GM19467 (cell line): ENCODE data around the gene LGALS4.
"Not testable (repeated sequence)": the region's sequence is repeated elsewhere in the genome, so short reads cannot be mapped to it uniquely, and the experiment has no call there.

Source experiments
- ATAC-seq: cut with Tn5 transposase; IDR thresholded peaks from one replicate; pipeline ENCODE4 v1.9.1; 2021; ENCODE audit warnings: mild to moderate bottlenecking, moderate library complexity; ENCODE audit not compliant: unreplicated experiment

LGALS4 gene

GRCh38 chr19:38797781-38798180, 15.0 kb downstream of the LGALS4 start:
- ATAC-seq: not testable (repeated sequence)

DNA sequence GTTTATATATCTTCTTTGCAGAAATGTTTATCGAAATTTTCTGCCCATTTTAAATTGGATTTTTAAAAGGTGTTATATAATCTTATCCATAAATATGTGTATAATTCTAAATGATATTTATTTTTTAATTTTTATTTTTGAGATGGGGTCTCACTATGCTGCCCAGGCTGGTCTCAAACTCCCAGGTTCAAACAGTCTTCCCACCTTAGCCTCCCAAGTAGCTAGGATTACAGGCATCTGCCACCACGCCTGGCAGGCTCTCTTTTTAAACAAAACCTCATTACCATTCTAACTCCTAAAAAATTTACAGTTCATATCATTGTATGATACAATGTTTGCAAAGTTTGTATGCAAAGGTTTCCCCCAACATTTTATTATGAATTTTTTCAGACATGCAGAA, 16.6 kb downstream of the LGALS4 start:
- ATAC-seq: no peak

GRCh38 chr19:38795549-38795948, 17.2 kb downstream of the LGALS4 start:
- ATAC-seq: no peak

DNA sequence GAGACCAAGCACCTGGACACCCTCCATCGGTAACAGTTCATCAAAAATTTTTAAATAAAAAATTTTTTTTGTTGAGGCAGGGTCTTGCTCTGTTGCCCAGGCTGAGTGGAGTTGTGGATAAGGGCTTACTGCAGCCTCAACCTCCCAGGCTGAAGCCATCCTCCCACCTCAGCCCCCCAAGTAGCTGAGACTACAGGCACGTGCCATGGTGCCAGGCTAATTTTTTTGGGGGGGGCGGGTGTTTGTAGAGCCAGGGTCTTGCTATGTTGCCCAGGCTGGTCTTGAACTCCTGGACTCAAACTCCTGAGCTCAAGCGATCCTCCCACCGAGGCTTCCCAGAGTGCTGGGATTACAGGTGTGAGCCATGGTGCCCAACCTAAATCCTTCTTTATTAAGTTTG, 19.1 kb downstream of the LGALS4 start:
- ATAC-seq: no peak

GRCh38 chr19:38793177-38793576, 19.6 kb downstream of the LGALS4 start:
- ATAC-seq: no peak

- ATAC-seq: no peak
These were observed 20.3 kb downstream of the LGALS4 start for GRCh38 chr19:38792250-38793111.

GRCh38 chr19:38791451-38792064, 21.2 kb downstream of the LGALS4 start:
- peak; percentile 56 for ATAC-seq

GRCh38 chr19:38790507-38791403, 22.0 kb downstream of the LGALS4 start:
- ATAC-seq: not testable (repeated sequence)

DNA sequence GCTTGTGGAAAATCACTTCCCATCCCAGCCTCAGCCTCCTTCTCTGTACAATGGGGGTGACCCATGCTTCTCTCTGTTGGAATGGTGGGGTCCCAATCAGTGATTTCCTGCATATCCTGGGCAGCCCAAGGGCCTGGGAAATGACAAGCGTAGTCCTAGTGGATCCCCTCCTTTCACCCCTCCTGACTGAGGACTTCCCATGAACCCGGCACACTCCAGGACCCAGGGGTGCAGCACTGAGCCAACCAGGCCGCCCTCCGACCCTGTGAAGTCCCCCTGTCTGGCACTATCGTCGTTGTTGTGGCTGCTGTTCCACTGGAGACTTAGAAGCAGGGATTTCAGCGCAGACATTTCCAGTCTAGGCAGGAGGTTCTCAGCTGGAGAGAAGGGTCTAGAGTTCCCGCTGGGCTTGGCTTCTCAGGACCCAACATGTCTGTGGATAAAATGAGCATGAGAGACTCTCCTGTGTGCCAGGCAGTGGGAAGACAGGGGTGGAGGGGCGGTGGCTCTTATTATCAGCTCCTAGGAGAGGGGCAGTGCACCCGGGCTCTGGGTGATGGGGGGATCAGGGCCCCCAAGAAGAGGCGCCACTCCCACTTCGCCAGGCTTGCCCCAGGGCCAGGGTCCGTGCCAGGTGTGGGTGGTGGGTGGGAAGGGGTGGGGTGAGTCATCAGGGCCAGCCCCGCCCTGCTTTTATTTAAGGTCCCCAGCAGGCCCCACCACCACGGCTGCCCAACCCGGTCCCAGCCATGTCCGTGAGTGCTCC, 24.1 kb downstream of the LGALS4 start, which contains the start of gene LGALS7B:
Gene LGALS7B (plus strand): TSS at position 723 of the 766 bp plus-strand sequence. CDS start 27 bp downstream, at position 750.
- ATAC-seq: no peak

DNA sequence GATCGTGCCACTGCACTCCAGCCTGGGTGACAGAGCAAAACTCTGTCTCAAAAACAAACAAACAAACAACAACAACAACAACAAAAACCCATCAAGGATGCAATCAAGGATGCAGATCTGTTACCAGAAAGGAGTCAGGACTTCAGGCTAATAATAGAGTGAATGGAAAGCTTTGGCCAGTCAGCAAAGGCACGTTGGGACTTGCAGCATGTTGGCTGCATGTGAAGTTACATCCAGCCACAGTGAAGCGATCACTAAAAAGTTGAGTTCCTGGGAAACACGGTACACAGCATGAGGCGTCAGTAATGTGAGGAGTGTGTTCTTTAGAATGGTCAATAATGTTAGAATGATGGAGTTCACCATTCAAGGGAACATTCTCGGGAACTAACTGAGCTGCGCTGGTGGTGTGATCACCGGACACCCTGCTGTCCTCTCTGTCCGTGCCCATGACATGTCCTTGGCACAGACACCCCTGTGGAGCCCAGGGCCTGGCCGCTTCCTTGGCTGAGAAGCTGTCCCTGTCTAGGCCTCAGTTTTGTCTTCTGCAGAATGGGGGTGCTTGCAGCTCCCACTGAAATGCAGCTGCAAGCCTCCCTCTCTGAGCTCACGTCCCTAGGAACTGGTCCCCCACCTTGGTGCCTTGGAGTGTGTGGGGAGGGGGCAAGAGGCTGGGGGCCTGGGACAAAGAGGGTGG, 26.0 kb downstream of the LGALS4 start:
- ATAC-seq: no peak

- not testable (repeated sequence) for ATAC-seq
These were observed 26.7 kb downstream of the LGALS4 start for GRCh38 chr19:38786061-38786460.

GRCh38 chr19:38785187-38785699, 27.5 kb downstream of the LGALS4 start:
- no peak for ATAC-seq

GRCh38 chr19:38784224-38784623, 28.5 kb downstream of the LGALS4 start:
- ATAC-seq: no peak

GRCh38 chr19:38782212-38782611, 30.5 kb downstream of the LGALS4 start:
- not testable (repeated sequence) for ATAC-seq

DNA sequence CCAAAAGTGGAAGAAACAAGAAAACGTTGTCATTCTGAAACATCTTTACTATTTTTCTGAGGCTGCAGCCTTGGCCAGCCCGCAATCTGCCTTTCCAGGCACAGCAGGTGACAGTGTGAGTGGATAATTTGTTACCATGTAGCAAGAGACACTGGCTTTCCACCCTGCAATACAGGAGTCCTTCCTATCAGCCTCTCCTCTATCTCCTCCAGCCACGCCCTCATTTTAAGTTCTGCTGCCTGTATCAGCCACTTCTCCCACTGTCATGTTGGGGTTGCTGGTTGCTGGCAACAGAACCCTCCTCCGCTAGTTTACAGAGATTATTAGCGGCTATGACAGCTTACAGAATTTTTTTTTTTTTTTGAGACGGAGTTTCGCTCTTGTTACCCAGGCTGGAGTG, 31.7 kb downstream of the LGALS4 start:
- ATAC-seq: no peak

DNA sequence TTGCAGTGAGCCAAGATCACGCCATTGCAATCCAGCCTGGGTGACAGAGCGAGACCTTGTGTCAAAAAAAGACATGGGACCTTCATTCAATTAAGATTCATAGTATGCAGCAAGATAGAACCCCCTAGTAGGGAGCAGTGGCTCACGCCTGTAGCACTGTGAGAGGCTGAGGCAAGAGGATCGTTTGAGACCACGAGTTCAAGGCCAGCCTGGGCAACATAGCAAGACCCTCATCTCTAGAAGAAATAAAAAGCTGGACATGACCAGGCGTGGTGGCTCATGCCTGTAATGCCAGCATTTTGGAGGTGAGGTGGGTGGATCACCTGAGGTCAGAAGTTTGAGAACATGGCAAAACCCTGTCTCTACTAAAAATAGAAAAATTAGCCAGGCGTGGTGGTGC, 32.3 kb downstream of the LGALS4 start:
- ATAC-seq: no peak

- ATAC-seq: no peak
These were observed 34.0 kb downstream of the LGALS4 start for GRCh38 chr19:38778733-38779132.

GRCh38 chr19:38774181-38774950, 38.4 kb downstream of the LGALS4 start:
- no peak for ATAC-seq
